MM.1S (cell line): ENCODE data around the gene MRPS21.

Experiments
- DNase-seq: peaks from one replicate; pipeline ENCODE4 v3.0.0-alpha.2; 2015
- H2AFZ ChIP-seq: fragments of 300-600 bp; sonication (generic); 2 replicates; pipeline ENCODE4 v1.6.0; 2016; ENCODE audit warnings: antibody characterized with exemption, low read length
- H3F3A ChIP-seq: fragments of 300-600 bp; sonication (generic); 2 replicates; pipeline ENCODE4 v1.6.1; 2016; ENCODE audit warnings: mild to moderate bottlenecking, antibody characterized with exemption, low read length, moderate library complexity, mixed read lengths; ENCODE audit not compliant: insufficient read depth
- H3K27ac ChIP-seq: fragments of 300-600 bp; sonication (generic); 2 replicates; pipeline ENCODE4 v1.5.1; 2016; ENCODE audit warnings: mild to moderate bottlenecking, low read length
- H3K27me3 ChIP-seq: fragments of 300-600 bp; sonication (generic); replicated peaks from 2 replicates; pipeline ENCODE4 v1.6.0; 2016; ENCODE audit warnings: low read length; ENCODE audit not compliant: insufficient read depth
- H3K36me3 ChIP-seq: fragments of 300-600 bp; sonication (generic); replicated peaks from 2 replicates; pipeline ENCODE4 v1.6.1; 2016; ENCODE audit warnings: mild to moderate bottlenecking, low read length, mixed read lengths; ENCODE audit not compliant: insufficient read depth
- H3K4me1 ChIP-seq: fragments of 300-600 bp; sonication (generic); 2 replicates; pipeline ENCODE4 v1.6.1; 2016; ENCODE audit warnings: low read length, mixed read lengths
- H3K4me2 ChIP-seq: fragments of 300-600 bp; sonication (generic); 2 replicates; pipeline ENCODE4 v1.6.0; 2016; ENCODE audit warnings: low read depth, low read length
- H3K4me3 ChIP-seq: fragments of 300-600 bp; sonication (generic); 2 replicates; pipeline ENCODE4 v1.5.1; 2016; ENCODE audit warnings: low read length, mixed read lengths
- H3K79me2 ChIP-seq: fragments of 300-600 bp; sonication (generic); 2 replicates; pipeline ENCODE4 v1.6.1; 2016; ENCODE audit warnings: mixed run types, low read length, mixed read lengths
- H3K9ac ChIP-seq: fragments of 300-600 bp; sonication (generic); 2 replicates; pipeline ENCODE4 v1.6.1; 2016; ENCODE audit warnings: low read length, mixed read lengths
- H3K9me2 ChIP-seq: fragments of 300-600 bp; sonication (generic); replicated peaks from 2 replicates; pipeline ENCODE4 v1.6.1; 2016; ENCODE audit warnings: mild to moderate bottlenecking, low read length, mixed read lengths; ENCODE audit not compliant: insufficient read depth
- H3K9me3 ChIP-seq: fragments of 300-600 bp; sonication (generic); replicated peaks from 2 replicates; pipeline ENCODE4 v1.6.1; 2016; ENCODE audit warnings: mild to moderate bottlenecking, low read length, mixed read lengths; ENCODE audit not compliant: insufficient read depth
- H4K20me1 ChIP-seq: fragments of 300-600 bp; sonication (generic); 2 replicates; pipeline ENCODE4 v1.6.1; 2016; ENCODE audit warnings: mild to moderate bottlenecking, low read length, moderate library complexity, mixed read lengths; ENCODE audit not compliant: insufficient read depth
- CTCF ChIP-seq: fragments of 300-600 bp; sonication (generic); IDR thresholded peaks from 2 replicates; pipeline ENCODE4 v1.5.1; 2016; ENCODE audit warnings: antibody characterized with exemption, low read length, mixed read lengths
- EZH2 ChIP-seq: fragments of 300-600 bp; sonication (generic); optimal IDR thresholded peaks from 2 replicates; pipeline ENCODE3; 2017; ENCODE audit warnings: low read depth, mild to moderate bottlenecking, antibody characterized with exemption, low read length, mixed read lengths
- EZH2phosphoT487 ChIP-seq: fragments of 300-600 bp; sonication (generic); IDR thresholded peaks from 2 replicates; pipeline ENCODE4 v1.6.1; 2018; ENCODE audit warnings: antibody characterized with exemption, low read length

Gene MRPS21

GRCh38 chr1:150259758-150260669 is 33.6 kb upstream of the MRPS21 start:
- Histone ChIP-seq H3K4me3 (no peak overlapping the region), H3K27me3 (peaks cover 24% of the 10 kb centered on the region), H3K36me3 (no peaks in the 10 kb centered on the region), H4K20me1 (no peaks in the 10 kb centered on the region), H3K79me2 (no peaks in the 10 kb centered on the region), H3K27ac (no peak overlapping the region), H3F3A (peaks cover 3% of the 10 kb centered on the region; the same call in 1 of the 2 replicates), H3K9ac (no peak overlapping the region), H2AFZ (no peak overlapping the region), H3K9me2 (no peaks in the 10 kb centered on the region), H3K4me1 (peaks cover 8% of the 10 kb centered on the region), H3K4me2 (no peak overlapping the region), H3K9me3 (no peaks in the 10 kb centered on the region)
- no peak for DNase-seq
- TF ChIP-seq EZH2, result no peak
- TF ChIP-seq CTCF, result no peak
- no peak for TF ChIP-seq EZH2phosphoT487

- peaks cover 4% of the 10 kb centered on the region for H3K4me1 ChIP-seq
- H4K20me1 ChIP-seq, result no peaks in the 10 kb centered on the region
- no peak overlapping the region for H2AFZ ChIP-seq
- no peak overlapping the region for H3K4me2 ChIP-seq
- H3K27me3 ChIP-seq, result peaks cover 24% of the 10 kb centered on the region
- DNase-seq, result no peak
- H3F3A ChIP-seq, result peaks cover 4% of the 10 kb centered on the region; the same call in 1 of the 2 replicates
- H3K9ac ChIP-seq, result no peak overlapping the region
- TF ChIP-seq EZH2 (no peak), EZH2phosphoT487 (no peak), CTCF (no peak)
- peaks cover 7% of the 10 kb centered on the region for H3K79me2 ChIP-seq
- peaks cover 8% of the 10 kb centered on the region for H3K36me3 ChIP-seq
- H3K4me3 ChIP-seq, result no peak overlapping the region
- H3K9me3 ChIP-seq, result no peaks in the 10 kb centered on the region
- no peaks in the 10 kb centered on the region for H3K9me2 ChIP-seq
- no peak overlapping the region for H3K27ac ChIP-seq
Observed at GRCh38 chr1:150261367-150261766, 32.3 kb upstream of the MRPS21 start.

GRCh38 chr1:150262388-150263320 is 31.0 kb upstream of the MRPS21 start:
- no peak overlapping the region for H3K27ac ChIP-seq
- no peak overlapping the region for H3K4me2 ChIP-seq
- H3K4me3 ChIP-seq, result no peak overlapping the region

More at GRCh38 chr1:150262388-150263320, 31.0 kb upstream of the MRPS21 start:
- Histone ChIP-seq H3K9ac (no peak overlapping the region), H3K4me1 (peaks cover 8% of the 10 kb centered on the region), H3K36me3 (peaks cover 16% of the 10 kb centered on the region), H4K20me1 (no peaks in the 10 kb centered on the region), H2AFZ (no peak overlapping the region), H3K27me3 (peaks cover 13% of the 10 kb centered on the region; the same call in 1 of the 2 replicates), H3K9me2 (no peaks in the 10 kb centered on the region), H3F3A (peaks cover 4% of the 10 kb centered on the region; the same call in 1 of the 2 replicates), H3K79me2 (peaks cover 20% of the 10 kb centered on the region), H3K9me3 (no peaks in the 10 kb centered on the region)
- DNase-seq, result no peak
- TF ChIP-seq CTCF (no peak), EZH2 (no peak)
